GM18502 (cell line): ENCODE data around the gene TXNRD2.
"Not testable (repeated sequence)": the region's sequence is repeated elsewhere in the genome, so short reads cannot be mapped to it uniquely, and the experiment has no call there.

Experiments used
- ATAC-seq: cut with Tn5 transposase; IDR thresholded peaks from one replicate; pipeline ENCODE4 v1.9.1; 2021; ENCODE audit warnings: mild to moderate bottlenecking; ENCODE audit not compliant: unreplicated experiment, poor library complexity

Gene TXNRD2

GRCh38 chr22:19958083-19959042 is 16.7 kb upstream of the TXNRD2 start:
- ATAC-seq = no peak

- no peak for ATAC-seq
Observed at GRCh38 chr22:19957445-19957844, 15.8 kb upstream of the TXNRD2 start.

- no peak for ATAC-seq
Observed at GRCh38 chr22:19955241-19956128, 13.9 kb upstream of the TXNRD2 start.

- no peak for ATAC-seq
Observed at GRCh38 chr22:19951346-19951745, 9.7 kb upstream of the TXNRD2 start.

GRCh38 chr22:19948057-19948760 is 6.6 kb upstream of the TXNRD2 start:
- ATAC-seq = no peak

GRCh38 chr22:19943082-19944026 is 1.7 kb upstream of the TXNRD2 start:
- ATAC-seq = no peak

GRCh38 chr22:19942157-19943081 is 801 bp upstream of the TXNRD2 start:
- peak; percentile 37 for ATAC-seq

- ATAC-seq = no peak
Observed at GRCh38 chr22:19940536-19941364, 868 bp downstream of the TXNRD2 start.

GRCh38 chr22:19937616-19938473 is 3.8 kb downstream of the TXNRD2 start:
- ATAC-seq = no peak

GRCh38 chr22:19936513-19936912 is 5.1 kb downstream of the TXNRD2 start:
- ATAC-seq = no peak

- not testable (repeated sequence) for ATAC-seq
Observed at GRCh38 chr22:19935123-19935718, 6.4 kb downstream of the TXNRD2 start.

- ATAC-seq = no peak
Observed at GRCh38 chr22:19933341-19934241, 8.0 kb downstream of the TXNRD2 start.

GRCh38 chr22:19932367-19933206 is 9.0 kb downstream of the TXNRD2 start:
- no peak for ATAC-seq

- ATAC-seq = no peak
Observed at GRCh38 chr22:19931514-19931913, 10.1 kb downstream of the TXNRD2 start.
